ENCODE measurements around the gene NEGR1.

GRCh38 chr1:71542155-71542554, 740.2 kb downstream of the NEGR1 start:
- TF ChIP-seq POLR2AphosphoS5 (IDR thresholded peaks at IDR 0.05; ENCODE audit: insufficient read depth in 1 of 2, low read depth in 1 of 2) (no peak), CTCF (IDR thresholded peaks at IDR 0.05) (no peak), POLR2A (IDR thresholded peaks at IDR 0.05) (no peak)
